Fibroblast of the aortic adventitia (primary cell): ENCODE measurements around the gene MATN1. TPM values are rescaled to one million over a fixed set of nuclear protein-coding genes. Genes with fewer than 3 reads are reported as not detected.
"Not testable (repeated sequence)": the region's sequence is repeated elsewhere in the genome, so short reads cannot be mapped to it uniquely, and the experiment has no call there.

ENCODE experiments used
- DNase-seq: peaks from one replicate; pipeline ENCODE4 v3.0.0-alpha.2; 2010; ENCODE audit warnings: low read depth
- H3K4me3 ChIP-seq: 2 replicates; pipeline ENCODE4 v1.5.1; 2011; ENCODE audit warnings: low read depth, mild to moderate bottlenecking, control low read depth, low read length, moderate library complexity
- CTCF ChIP-seq: IDR thresholded peaks from 2 replicates; pipeline ENCODE4 v1.5.1; 2011; ENCODE audit warnings: mild to moderate bottlenecking, low read length, control low read depth, inconsistent platforms; ENCODE audit not compliant: insufficient read depth
- total RNA-seq: library from RNA; depleted of rRNA; stranded (reverse); fragments of >200 nt; gene quantifications from 2 replicates; pipeline ENCODE4 v1.2.3, GENCODE V29; 2012; ENCODE audit warnings: low replicate concordance

Gene MATN1
- total RNA-seq, 1 donor: 0.18 TPM

- H3K4me3 ChIP-seq: no peak overlapping the region
- TF ChIP-seq CTCF: no peak
- no peak for DNase-seq
Measured at GRCh38 chr1:30691480-30691879, 31.9 kb downstream of the MATN1 start.

- DNase-seq: no peak
- no peak for TF ChIP-seq CTCF
Measured at GRCh38 chr1:30689901-30690645, 33.3 kb downstream of the MATN1 start.

GRCh38 chr1:30688920-30689794, 34.2 kb downstream of the MATN1 start:
- no peak for DNase-seq
- TF ChIP-seq CTCF: no peak
- H3K4me3 ChIP-seq: no peak overlapping the region

More at GRCh38 chr1:30689901-30690645, 33.3 kb downstream of the MATN1 start:
- no peak overlapping the region for H3K4me3 ChIP-seq

GRCh38 chr1:30688516-30688915, 34.9 kb downstream of the MATN1 start:
- not testable (repeated sequence) for DNase-seq, H3K4me3 ChIP-seq

GRCh38 chr1:30687886-30688285, 35.5 kb downstream of the MATN1 start:
- H3K4me3 ChIP-seq: no peak overlapping the region
- DNase-seq: no peak
- TF ChIP-seq CTCF: no peak

- no peak for DNase-seq
- no peak overlapping the region for H3K4me3 ChIP-seq
- TF ChIP-seq CTCF: no peak
Measured at GRCh38 chr1:30686236-30686935, 37.0 kb downstream of the MATN1 start.

GRCh38 chr1:30685796-30686165, 37.6 kb downstream of the MATN1 start:
- DNase-seq: no peak
- H3K4me3 ChIP-seq: no peak overlapping the region
- no peak for TF ChIP-seq CTCF
